ENCODE data around the gene PNPLA7.

GRCh38 chr9:137506702-137507171 lies 43.5 kb downstream of the PNPLA7 start:
- TF ChIP-seq ELF1 (IDR thresholded peaks at IDR 0.05; ENCODE audit: borderline replicate concordance, low read depth) (no peak), CTCF (IDR thresholded peaks at IDR 0.05 in 2 of 3, conservative IDR thresholded peaks at IDR 0.05 in 1 of 3; ENCODE audit: borderline replicate concordance in 1 of 3, insufficient read depth in 1 of 3, low read depth in 2 of 3, low read length in 2 of 3) (no peak), POLR2A (IDR thresholded peaks at IDR 0.05; ENCODE audit: borderline replicate concordance, extremely low read depth, insufficient read depth, insufficient read length) (no peak), SRF (IDR thresholded peaks at IDR 0.05; ENCODE audit: low read depth) (no peak), TCF7L2 (IDR thresholded peaks at IDR 0.05; ENCODE audit: borderline replicate concordance, extremely low read depth, insufficient read depth, insufficient read length) (no peak), SIN3A (IDR thresholded peaks at IDR 0.05; ENCODE audit: low read depth) (no peak), FOSL1 (IDR thresholded peaks at IDR 0.05; ENCODE audit: low read depth) (no peak), JUND (IDR thresholded peaks at IDR 0.05) (no peak), YY1 (IDR thresholded peaks at IDR 0.05; ENCODE audit: extremely low read depth, insufficient replicate concordance, low read depth, low read length) (no peak), POLR2AphosphoS5 (IDR thresholded peaks at IDR 0.05; ENCODE audit: low read depth, low read length) (no peak), ZFX (IDR thresholded peaks at IDR 0.05) (no peak), REST (IDR thresholded peaks at IDR 0.05; ENCODE audit: low read depth) (no peak), EGR1 (IDR thresholded peaks at IDR 0.05; ENCODE audit: low read depth) (no peak), MAX (IDR thresholded peaks at IDR 0.05) (no peak)
